ENCODE data around the gene HAS3.

DNA sequence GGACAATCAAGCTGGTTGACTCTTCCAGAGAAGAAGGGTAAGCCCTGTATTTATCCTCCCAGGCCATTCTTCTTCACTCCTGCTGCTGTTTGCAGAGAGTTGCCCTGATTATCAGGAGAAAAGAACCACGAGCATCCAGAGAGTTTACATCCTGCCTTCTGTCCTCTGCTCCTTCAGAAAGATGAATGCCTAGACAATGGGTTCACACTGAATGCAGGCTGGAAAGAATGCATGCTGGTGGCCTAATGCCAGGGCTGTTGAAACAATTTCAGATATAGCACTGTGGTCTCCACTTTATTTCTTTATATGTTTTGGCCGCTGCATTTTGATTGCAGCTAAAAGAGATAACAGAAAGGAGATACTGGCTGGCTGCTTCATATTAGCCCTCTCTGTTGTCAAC lies 21.2 kb upstream of the HAS3 start:
- TF ChIP-seq, protein P1, sequence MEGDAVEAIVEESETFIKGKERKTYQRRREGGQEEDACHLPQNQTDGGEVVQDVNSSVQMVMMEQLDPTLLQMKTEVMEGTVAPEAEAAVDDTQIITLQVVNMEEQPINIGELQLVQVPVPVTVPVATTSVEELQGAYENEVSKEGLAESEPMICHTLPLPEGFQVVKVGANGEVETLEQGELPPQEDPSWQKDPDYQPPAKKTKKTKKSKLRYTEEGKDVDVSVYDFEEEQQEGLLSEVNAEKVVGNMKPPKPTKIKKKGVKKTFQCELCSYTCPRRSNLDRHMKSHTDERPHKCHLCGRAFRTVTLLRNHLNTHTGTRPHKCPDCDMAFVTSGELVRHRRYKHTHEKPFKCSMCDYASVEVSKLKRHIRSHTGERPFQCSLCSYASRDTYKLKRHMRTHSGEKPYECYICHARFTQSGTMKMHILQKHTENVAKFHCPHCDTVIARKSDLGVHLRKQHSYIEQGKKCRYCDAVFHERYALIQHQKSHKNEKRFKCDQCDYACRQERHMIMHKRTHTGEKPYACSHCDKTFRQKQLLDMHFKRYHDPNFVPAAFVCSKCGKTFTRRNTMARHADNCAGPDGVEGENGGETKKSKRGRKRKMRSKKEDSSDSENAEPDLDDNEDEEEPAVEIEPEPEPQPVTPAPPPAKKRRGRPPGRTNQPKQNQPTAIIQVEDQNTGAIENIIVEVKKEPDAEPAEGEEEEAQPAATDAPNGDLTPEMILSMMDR (IDR thresholded peaks at IDR 0.05; ENCODE audit: borderline replicate concordance, extremely low read depth, low read length, poor library complexity, severe bottlenecking): no peak
- no peak for TF ChIP-seq EZH2 (IDR thresholded peaks at IDR 0.05; ENCODE audit: borderline replicate concordance, low read depth, low read length, severe bottlenecking)

Measured in DND-41 (cell line).